Uterus (tissue), 2 donors: Measurements from ENCODE around the gene DPP6.

Experiments used
- POLR2A ChIP-seq, 2 donors: fragments of 450-650 bp; IDR thresholded peaks; one replicate each; pipeline ENCODE4 v1.6.1; 2016; ENCODE audit warnings: antibody characterized with exemption in 2 of 2, mild to moderate bottlenecking in 1 of 2, moderate library complexity in 1 of 2
- TF ChIP-seq, protein P1 (sequence below), 4 experiments: fragments of 200-600 bp in 2 of 4; fragments of 450-650 bp in 2 of 4; sonication (generic) in 2 of 4; IDR thresholded peaks; one replicate each; pipeline ENCODE4 v1.5.1; 2016 to 2019; ENCODE audit warnings: antibody characterized with exemption in 4 of 4, mild to moderate bottlenecking in 2 of 4, moderate library complexity in 1 of 4

DNA sequence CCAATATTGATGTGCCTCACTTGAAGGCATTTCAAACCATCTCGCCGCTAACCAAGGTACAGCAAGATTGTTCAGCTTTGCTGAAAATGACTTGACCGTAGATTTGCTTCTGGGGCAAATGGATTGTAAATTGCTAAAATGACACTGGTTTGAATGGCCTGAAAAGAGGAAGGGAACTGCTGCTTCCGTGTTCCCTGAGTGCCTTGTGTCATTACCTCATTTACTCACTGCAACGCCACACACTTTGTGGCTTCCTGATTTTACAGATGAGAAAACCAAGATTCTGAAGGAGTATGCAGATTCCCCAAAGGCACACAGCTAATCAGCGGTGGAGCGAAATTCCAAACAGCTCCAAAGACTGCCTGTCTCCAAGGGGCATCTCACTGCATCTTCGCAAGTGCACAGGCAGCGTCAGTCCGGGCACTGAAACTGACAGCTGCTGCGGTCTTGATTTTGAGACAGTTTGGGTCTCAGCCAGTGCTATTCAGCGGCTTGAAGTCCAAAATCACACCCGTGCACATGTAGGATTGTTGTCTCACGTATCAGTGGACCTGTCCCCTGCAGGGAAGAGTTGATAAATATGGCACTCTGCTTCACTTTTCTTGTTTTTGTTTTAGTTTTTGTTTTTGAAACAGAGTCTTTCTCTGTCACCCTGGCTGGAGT is 290.9 kb downstream of the DPP6 start:
- TF ChIP-seq, protein P1, sequence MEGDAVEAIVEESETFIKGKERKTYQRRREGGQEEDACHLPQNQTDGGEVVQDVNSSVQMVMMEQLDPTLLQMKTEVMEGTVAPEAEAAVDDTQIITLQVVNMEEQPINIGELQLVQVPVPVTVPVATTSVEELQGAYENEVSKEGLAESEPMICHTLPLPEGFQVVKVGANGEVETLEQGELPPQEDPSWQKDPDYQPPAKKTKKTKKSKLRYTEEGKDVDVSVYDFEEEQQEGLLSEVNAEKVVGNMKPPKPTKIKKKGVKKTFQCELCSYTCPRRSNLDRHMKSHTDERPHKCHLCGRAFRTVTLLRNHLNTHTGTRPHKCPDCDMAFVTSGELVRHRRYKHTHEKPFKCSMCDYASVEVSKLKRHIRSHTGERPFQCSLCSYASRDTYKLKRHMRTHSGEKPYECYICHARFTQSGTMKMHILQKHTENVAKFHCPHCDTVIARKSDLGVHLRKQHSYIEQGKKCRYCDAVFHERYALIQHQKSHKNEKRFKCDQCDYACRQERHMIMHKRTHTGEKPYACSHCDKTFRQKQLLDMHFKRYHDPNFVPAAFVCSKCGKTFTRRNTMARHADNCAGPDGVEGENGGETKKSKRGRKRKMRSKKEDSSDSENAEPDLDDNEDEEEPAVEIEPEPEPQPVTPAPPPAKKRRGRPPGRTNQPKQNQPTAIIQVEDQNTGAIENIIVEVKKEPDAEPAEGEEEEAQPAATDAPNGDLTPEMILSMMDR (IDR thresholded peaks at IDR 0.05): no peak
- no peak for TF ChIP-seq POLR2A (IDR thresholded peaks at IDR 0.05)
